SU-DHL-6 (cell line): Measurements from ENCODE around the gene RNF220.
"Not testable (repeated sequence)": the region's sequence is repeated elsewhere in the genome, so short reads cannot be mapped to it uniquely, and the experiment has no call there.

Experiments
- H2AFZ ChIP-seq: fragments of 200-600 bp; sonication (generic); 2 replicates; pipeline ENCODE4 v1.6.1; 2014; ENCODE audit warnings: low read depth, mild to moderate bottlenecking, moderate library complexity, mixed read lengths, antibody characterized with exemption, low read length; ENCODE audit not compliant: severe bottlenecking
- H3F3A ChIP-seq: fragments of 200-600 bp; shearing (Covaris generic); 2 replicates; pipeline ENCODE4 v1.6.0; 2016; ENCODE audit warnings: antibody characterized with exemption, mild to moderate bottlenecking; ENCODE audit not compliant: insufficient read depth
- H3K27ac ChIP-seq: fragments of 200-600 bp; sonication (generic); 2 replicates; pipeline ENCODE4 v1.5.1; 2016; ENCODE audit warnings: low read depth, mild to moderate bottlenecking, low read length, moderate library complexity, mixed read lengths
- H3K27me3 ChIP-seq: fragments of 200-600 bp; sonication (generic), shearing (Covaris generic); 2 replicates; pipeline ENCODE4 v1.6.0; 2014; ENCODE audit warnings: mild to moderate bottlenecking, low read length
- H3K36me3 ChIP-seq: fragments of 200-600 bp; sonication (generic); 2 replicates; pipeline ENCODE4 v1.6.1; 2014; ENCODE audit warnings: mild to moderate bottlenecking, low read length, mixed read lengths
- H3K4me2 ChIP-seq: fragments of 300-600, 200-600 bp; shearing (Covaris generic), sonication (generic); 2 replicates; pipeline ENCODE4 v1.6.0; 2014; ENCODE audit warnings: low read length, low read depth, mild to moderate bottlenecking; ENCODE audit not compliant: poor library complexity, severe bottlenecking
- H3K4me3 ChIP-seq: fragments of 200-600 bp; sonication (generic); 2 replicates; pipeline ENCODE4 v1.5.1; 2014; ENCODE audit warnings: antibody characterized with exemption, low read length, mild to moderate bottlenecking, mixed read lengths; ENCODE audit not compliant: insufficient read depth, poor library complexity, severe bottlenecking
- H3K79me2 ChIP-seq: fragments of 200-600 bp; sonication (generic); 2 replicates; pipeline ENCODE4 v1.6.1; 2014; ENCODE audit warnings: mild to moderate bottlenecking, low read length, moderate library complexity; ENCODE audit not compliant: insufficient read depth
- H3K9ac ChIP-seq: fragments of 200-600 bp; sonication (generic); 2 replicates; pipeline ENCODE4 v1.7.0; 2014; ENCODE audit warnings: mild to moderate bottlenecking, low read length
- H3K9me2 ChIP-seq: fragments of 200-600 bp; sonication (generic); replicated peaks from 2 replicates; pipeline ENCODE4 v1.6.1; 2014; ENCODE audit warnings: low read length; ENCODE audit not compliant: insufficient read depth
- H3K9me3 ChIP-seq: fragments of 200-600 bp; sonication (generic); 2 replicates; pipeline ENCODE4 v1.6.1; 2014; ENCODE audit warnings: low read length, mixed read lengths; ENCODE audit not compliant: insufficient read depth
- H4K20me1 ChIP-seq: fragments of 200-600 bp; sonication (generic); 2 replicates; pipeline ENCODE4 v1.6.1; 2014; ENCODE audit warnings: low read depth, mild to moderate bottlenecking, antibody characterized with exemption, low read length, moderate library complexity, mixed read lengths
- CTCF ChIP-seq: fragments of 200-600 bp; sonication (generic); IDR thresholded peaks from one replicate; pipeline ENCODE4 v1.5.1; 2017; ENCODE audit warnings: antibody characterized with exemption, mild to moderate bottlenecking, low read length, moderate library complexity; ENCODE audit not compliant: insufficient read depth, poor library complexity, severe bottlenecking
- EZH2phosphoT487 ChIP-seq: fragments of 200-600 bp; sonication (generic), shearing (Covaris generic); conservative IDR thresholded peaks from 2 replicates; pipeline ENCODE4 v1.6.1; 2018; ENCODE audit warnings: mild to moderate bottlenecking, antibody characterized with exemption, low read length, moderate library complexity, mixed read lengths

The RNF220 gene

GRCh38 chr1:44698138-44698537, 293.1 kb downstream of the RNF220 start:
- H3K9me3 ChIP-seq = no peaks in the 10 kb centered on the region
- H3K79me2 ChIP-seq = no peaks in the 10 kb centered on the region
- H3K4me3 ChIP-seq = no peak overlapping the region
- H3K4me2 ChIP-seq = no peak overlapping the region
- H4K20me1 ChIP-seq = no peaks in the 10 kb centered on the region
- TF ChIP-seq EZH2phosphoT487 = no peak
- TF ChIP-seq CTCF = no peak
- H3K27me3 ChIP-seq = no peaks in the 10 kb centered on the region
- H3K9me2 ChIP-seq = no peaks in the 10 kb centered on the region
- H3F3A ChIP-seq = peaks cover 15% of the 10 kb centered on the region
- H3K9ac ChIP-seq = no peak overlapping the region
- H3K27ac ChIP-seq = no peak overlapping the region; the same call in 1 of the 2 replicates
- H2AFZ ChIP-seq = no peak overlapping the region
- no peaks in the 10 kb centered on the region for H3K36me3 ChIP-seq

GRCh38 chr1:44699375-44699774, 294.3 kb downstream of the RNF220 start:
- not testable (repeated sequence) for H2AFZ ChIP-seq, H3K36me3 ChIP-seq, H4K20me1 ChIP-seq, H3K4me3 ChIP-seq, H3K4me2 ChIP-seq, H3K9ac ChIP-seq, H3K9me3 ChIP-seq, H3K9me2 ChIP-seq, H3K79me2 ChIP-seq, H3K27ac ChIP-seq, H3K27me3 ChIP-seq
- peaks cover 10% of the 10 kb centered on the region for H3F3A ChIP-seq

GRCh38 chr1:44700573-44700972, 295.5 kb downstream of the RNF220 start:
- H3K9me3 ChIP-seq = no peaks in the 10 kb centered on the region
- no peaks in the 10 kb centered on the region for H3K79me2 ChIP-seq
- no peaks in the 10 kb centered on the region for H3K27me3 ChIP-seq
- H4K20me1 ChIP-seq = no peaks in the 10 kb centered on the region
- no peak overlapping the region for H2AFZ ChIP-seq
- H3K27ac ChIP-seq = no peak overlapping the region
- no peak overlapping the region for H3K9ac ChIP-seq
- no peaks in the 10 kb centered on the region for H3K36me3 ChIP-seq
- no peak overlapping the region for H3K4me3 ChIP-seq
- no peak overlapping the region for H3K4me2 ChIP-seq
- TF ChIP-seq CTCF (no peak), EZH2phosphoT487 (no peak)
- H3F3A ChIP-seq = peaks cover 10% of the 10 kb centered on the region
- no peaks in the 10 kb centered on the region for H3K9me2 ChIP-seq

GRCh38 chr1:44701141-44701573, 296.1 kb downstream of the RNF220 start:
- H3K36me3 ChIP-seq = no peaks in the 10 kb centered on the region
- no peak for TF ChIP-seq CTCF
- no peak for TF ChIP-seq EZH2phosphoT487
- H3K4me2 ChIP-seq = no peak overlapping the region

More at GRCh38 chr1:44701141-44701573, 296.1 kb downstream of the RNF220 start:
- no peaks in the 10 kb centered on the region for H3K27me3 ChIP-seq
- H3K79me2 ChIP-seq = no peaks in the 10 kb centered on the region
- no peak overlapping the region for H3K9ac ChIP-seq
- no peaks in the 10 kb centered on the region for H4K20me1 ChIP-seq
- no peaks in the 10 kb centered on the region for H3K9me2 ChIP-seq
- H3F3A ChIP-seq = peaks cover 9% of the 10 kb centered on the region
- no peak overlapping the region for H3K27ac ChIP-seq
- no peak overlapping the region for H2AFZ ChIP-seq
- no peaks in the 10 kb centered on the region for H3K9me3 ChIP-seq
- H3K4me3 ChIP-seq = no peak overlapping the region
